ENCODE data around the gene LARGE1.

LARGE1 gene

GRCh38 chr22:33337524-33337923 is 582.8 kb downstream of the LARGE1 start:
- no peak for DNase-seq

- DNase-seq = no peak
Measured at GRCh38 chr22:33335611-33336279, 584.5 kb downstream of the LARGE1 start.

GRCh38 chr22:33332538-33332937 is 587.7 kb downstream of the LARGE1 start:
- no peak for DNase-seq

GRCh38 chr22:33331017-33331416 is 589.3 kb downstream of the LARGE1 start:
- no peak for DNase-seq

- DNase-seq = no peak
Measured at GRCh38 chr22:33330534-33330933, 589.7 kb downstream of the LARGE1 start.

- DNase-seq = no peak
Measured at GRCh38 chr22:33329398-33329797, 590.9 kb downstream of the LARGE1 start.

- DNase-seq = no peak
Measured at GRCh38 chr22:33328789-33329296, 591.4 kb downstream of the LARGE1 start.

GRCh38 chr22:33327348-33327860 is 592.9 kb downstream of the LARGE1 start:
- no peak for DNase-seq

- DNase-seq = no peak
Measured at GRCh38 chr22:33326540-33327295, 593.6 kb downstream of the LARGE1 start.

GRCh38 chr22:33325232-33326004 is 594.9 kb downstream of the LARGE1 start:
- DNase-seq = no peak

GRCh38 chr22:33324228-33324627 is 596.0 kb downstream of the LARGE1 start:
- no peak for DNase-seq

GRCh38 chr22:33321466-33321865 is 598.8 kb downstream of the LARGE1 start:
- DNase-seq = no peak

GRCh38 chr22:33315954-33316353 is 604.3 kb downstream of the LARGE1 start:
- DNase-seq = no peak

- no peak for DNase-seq
Measured at GRCh38 chr22:33315117-33315516, 605.2 kb downstream of the LARGE1 start.

GRCh38 chr22:33314316-33314715 is 606.0 kb downstream of the LARGE1 start:
- no peak for DNase-seq

- no peak for DNase-seq
Measured at GRCh38 chr22:33303099-33303498, 617.2 kb downstream of the LARGE1 start.

GRCh38 chr22:33302549-33302948 is 617.7 kb downstream of the LARGE1 start:
- DNase-seq = no peak

GRCh38 chr22:33302049-33302545 is 618.2 kb downstream of the LARGE1 start:
- DNase-seq = peak; percentile 24

- no peak for DNase-seq
Measured at GRCh38 chr22:33300165-33300564, 620.1 kb downstream of the LARGE1 start.

GRCh38 chr22:33299245-33299956 is 620.9 kb downstream of the LARGE1 start:
- DNase-seq = no peak

GRCh38 chr22:33296941-33297340 is 623.3 kb downstream of the LARGE1 start:
- no peak for DNase-seq

GRCh38 chr22:33288078-33288477 is 632.2 kb downstream of the LARGE1 start:
- no peak for DNase-seq
